Stimulated activated CD8-positive, alpha-beta memory T cell treated with anti-CD3 and anti-CD28 coated beads, Interleukin-12 subunit alpha, Interleukin-12 subunit beta, amount 100 ng/mL, for 1 hour (primary cell): Measurements from ENCODE around the gene PHYH.
"Not testable (repeated sequence)": the region's sequence is repeated elsewhere in the genome, so short reads cannot be mapped to it uniquely, and the experiment has no call there.

Experiments
- DNase-seq: peaks from one replicate; pipeline ENCODE4 v3.0.0-alpha.2; 2020; ENCODE audit warnings: low read depth

Gene PHYH

DNA sequence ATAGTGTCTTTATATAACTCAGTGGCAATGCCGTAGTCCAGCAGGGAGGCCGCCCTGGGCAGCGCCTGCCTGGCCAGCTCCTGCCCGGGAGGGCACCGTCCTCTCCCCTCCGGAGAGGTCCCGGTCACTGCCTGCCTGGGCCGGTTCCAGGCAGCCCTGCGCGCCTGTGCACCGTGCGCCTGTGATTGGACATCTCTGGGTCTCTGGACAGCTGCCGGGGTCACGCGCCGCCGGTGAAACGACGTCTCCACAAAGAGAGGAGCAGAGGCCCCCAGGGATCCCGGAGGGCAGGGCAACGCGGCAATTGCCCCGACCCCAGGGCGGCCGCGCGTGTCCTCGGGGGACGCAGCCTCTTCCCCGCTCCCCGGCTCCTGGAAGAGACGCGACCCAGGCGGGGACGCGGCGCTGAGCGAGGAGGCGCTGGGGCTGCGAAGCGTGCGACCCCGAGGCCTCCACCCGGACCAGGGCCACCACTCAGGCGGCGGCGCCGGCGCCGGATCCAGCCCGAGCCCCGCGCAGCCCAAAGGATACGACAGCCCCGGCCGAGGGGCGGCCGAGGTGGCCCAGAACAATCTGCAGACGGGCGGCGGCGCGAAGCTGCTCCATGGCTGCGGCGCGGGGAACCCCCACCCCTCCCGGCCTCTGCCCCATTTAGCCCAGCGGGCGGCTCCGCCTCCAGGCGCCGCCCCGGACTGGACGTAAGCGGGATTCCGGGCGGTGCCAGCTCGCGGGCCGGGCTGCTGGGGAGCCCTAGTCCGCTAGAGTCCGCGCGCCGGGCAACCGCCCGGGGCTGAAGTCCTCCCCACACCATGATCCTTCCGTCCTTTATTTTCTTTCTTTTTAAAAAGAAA lies at the start of gene PHYH:
PHYH (minus strand) TSS at position 628 of the 851 bp plus-strand sequence; CDS start at position 606, 22 bp downstream.
- DNase-seq: peak; percentile 60

DNA sequence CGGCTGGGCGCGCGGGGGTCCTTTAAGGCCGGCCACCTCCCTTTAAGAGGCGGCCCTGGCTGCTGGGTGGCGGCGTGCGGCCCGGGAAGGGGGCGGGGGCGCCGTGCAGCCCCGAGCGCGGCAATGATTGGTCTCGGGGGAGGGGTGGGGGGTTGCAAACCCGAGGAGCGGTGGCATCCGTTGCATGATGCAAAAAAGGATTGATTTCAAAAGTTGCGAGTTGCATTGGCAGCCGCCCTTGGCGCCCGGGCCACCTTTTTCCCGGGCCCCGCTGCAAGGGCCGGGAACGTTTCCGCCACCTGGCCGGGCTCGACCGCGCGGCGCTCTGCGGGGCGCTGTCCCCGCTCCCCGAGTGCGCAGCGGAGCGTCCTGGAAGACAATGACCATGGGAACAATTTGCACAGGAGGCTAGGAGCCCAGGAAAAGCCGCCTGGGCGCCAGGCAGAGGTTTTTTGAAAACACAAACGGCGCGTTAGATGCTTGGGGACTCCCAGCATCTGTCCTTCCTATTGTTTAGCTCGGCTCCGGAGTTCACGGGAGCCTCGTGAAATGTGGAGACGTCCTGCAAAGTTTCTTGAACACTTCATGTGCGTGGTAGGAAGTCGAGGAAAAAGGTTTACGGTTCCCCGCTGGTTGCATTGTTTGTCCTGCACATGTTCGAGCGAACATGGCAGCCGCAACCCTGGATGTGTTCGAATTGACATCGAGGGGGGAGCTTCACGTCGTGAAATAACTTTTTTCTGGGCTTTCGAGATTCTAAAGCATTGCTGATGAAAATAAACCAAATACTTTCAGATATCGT lies 48.6 kb upstream of the PHYH start, which contains the start of gene SEPHS1:
SEPHS1 (minus strand) TSS at position 78 of the 802 bp plus-strand sequence. CDS start 3,343 bp downstream, outside the sequence.
- DNase-seq: peak; percentile 53

GRCh38 chr10:13347500-13348156 lies 47.8 kb upstream of the PHYH start:
- DNase-seq: peak; percentile 59

- no peak for DNase-seq
Measured at GRCh38 chr10:13347043-13347499, 47.2 kb upstream of the PHYH start.

DNA sequence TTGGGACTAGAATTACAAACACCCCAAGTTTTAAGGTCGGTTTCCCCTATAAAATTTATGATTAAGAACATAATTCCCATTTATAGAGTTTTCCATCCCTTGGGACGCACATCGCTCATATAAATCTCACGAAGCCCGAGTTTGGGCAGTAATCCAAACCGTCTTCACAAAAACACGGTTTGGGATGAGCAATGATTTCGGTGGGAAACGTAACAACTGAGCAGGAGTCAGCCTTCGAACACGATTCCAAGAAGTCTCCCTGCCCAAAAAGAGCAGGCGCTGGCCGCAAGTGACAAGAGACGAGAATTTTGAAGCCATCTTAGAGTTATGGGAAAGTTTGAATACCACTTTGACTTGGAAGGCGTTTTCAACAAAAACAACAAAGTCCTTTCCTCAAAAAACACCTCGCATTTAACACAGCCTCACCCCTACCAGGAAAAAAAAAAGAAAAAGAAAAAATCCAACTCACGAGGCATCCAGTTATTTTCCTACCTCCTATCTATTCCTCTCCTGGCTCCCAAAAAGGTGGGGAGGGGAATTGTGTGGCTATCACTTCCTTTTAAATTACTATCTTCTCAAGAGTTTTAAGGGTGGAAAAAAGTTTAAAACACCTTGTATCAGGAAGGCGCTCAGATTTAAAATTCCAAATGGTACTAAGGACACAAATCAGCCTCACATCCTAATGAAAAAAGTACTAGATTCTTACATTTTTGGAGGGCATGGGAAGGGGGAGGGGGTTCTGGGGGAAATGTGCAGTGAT lies 46.6 kb upstream of the PHYH start:
- no peak for DNase-seq

- no peak for DNase-seq
Measured at GRCh38 chr10:13340626-13341376, 40.9 kb upstream of the PHYH start.

- no peak for DNase-seq
Measured at GRCh38 chr10:13340068-13340467, 40.2 kb upstream of the PHYH start.

- DNase-seq: no peak
Measured at GRCh38 chr10:13338390-13339110, 38.7 kb upstream of the PHYH start.

GRCh38 chr10:13337827-13338196 lies 37.9 kb upstream of the PHYH start:
- no peak for DNase-seq

DNA sequence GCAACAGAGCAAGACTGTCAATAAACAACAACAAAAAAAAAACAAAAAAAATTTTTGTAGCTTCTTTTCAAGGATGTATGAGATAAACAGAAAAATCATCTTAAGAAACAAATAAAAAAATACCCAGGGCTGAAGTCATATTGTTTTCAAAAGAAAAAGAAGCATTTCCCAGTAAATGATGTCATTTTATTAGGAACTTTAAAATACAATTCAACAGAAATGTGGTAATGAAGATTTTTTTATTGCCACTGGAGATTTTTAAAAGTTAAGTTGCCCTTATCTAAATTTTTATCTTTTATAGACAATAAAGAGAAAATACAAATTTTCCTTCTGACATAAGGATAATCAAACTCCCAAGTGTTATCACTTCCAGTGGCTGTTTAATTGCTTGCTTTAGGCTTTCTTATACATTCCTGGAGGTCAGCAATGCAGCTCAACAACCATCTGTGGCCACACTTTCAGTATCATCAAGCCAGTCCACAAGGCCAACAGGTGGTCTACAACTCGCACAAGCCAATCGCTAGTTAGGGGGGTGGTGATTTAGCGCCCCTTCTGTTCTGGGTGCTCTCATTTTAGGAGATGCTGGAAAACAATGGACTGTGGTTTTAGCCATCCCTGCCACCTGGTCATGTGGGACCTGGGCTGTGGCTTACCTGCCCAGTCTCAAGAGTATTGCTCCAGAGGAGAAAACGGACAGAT lies 37.4 kb upstream of the PHYH start:
- no peak for DNase-seq

DNA sequence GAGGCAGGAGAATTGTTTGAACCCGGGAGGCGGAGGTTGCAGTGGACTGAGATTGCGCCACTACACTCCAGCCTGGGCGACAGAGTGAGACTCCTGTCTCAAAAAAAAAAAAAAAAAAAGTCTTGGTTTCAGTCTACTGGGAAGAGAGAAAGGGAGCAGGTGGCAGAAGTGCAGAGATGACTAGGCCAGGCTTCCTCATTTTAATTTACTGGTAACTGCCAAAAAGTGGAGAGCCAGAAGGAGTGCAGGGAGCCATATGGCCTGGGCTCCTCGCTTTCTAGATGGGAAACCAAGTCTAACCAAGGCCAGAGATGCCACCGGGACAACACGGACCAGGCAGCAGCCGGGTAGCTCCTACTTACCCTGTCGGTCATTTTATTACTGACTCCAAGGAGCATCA lies 36.0 kb upstream of the PHYH start:
- DNase-seq: no peak

- no peak for DNase-seq
Measured at GRCh38 chr10:13334556-13334955, 34.7 kb upstream of the PHYH start.

- no peak for DNase-seq
Measured at GRCh38 chr10:13331646-13332045, 31.8 kb upstream of the PHYH start.

DNA sequence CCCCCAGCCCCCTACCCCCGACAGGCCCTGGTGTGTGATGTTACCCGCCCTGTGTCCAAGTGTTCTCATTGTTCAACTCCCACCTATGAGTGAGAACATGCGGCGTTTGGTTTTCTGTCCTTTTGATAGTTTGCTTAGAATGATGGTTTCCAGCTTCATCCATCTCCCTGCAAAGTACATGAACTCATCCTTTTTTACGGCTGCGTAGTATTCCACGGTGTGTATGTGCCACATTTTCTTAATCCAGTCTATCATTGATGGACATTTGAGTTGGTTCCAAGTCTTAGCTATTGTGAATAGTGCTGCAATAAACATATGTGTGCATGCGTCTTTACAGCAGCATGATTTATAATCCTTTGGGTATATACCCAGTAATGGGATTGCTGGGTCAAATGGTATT lies 31.1 kb upstream of the PHYH start:
- not testable (repeated sequence) for DNase-seq

- no peak for DNase-seq
Measured at GRCh38 chr10:13329565-13329964, 29.7 kb upstream of the PHYH start.

GRCh38 chr10:13328613-13329012 lies 28.7 kb upstream of the PHYH start:
- no peak for DNase-seq

DNA sequence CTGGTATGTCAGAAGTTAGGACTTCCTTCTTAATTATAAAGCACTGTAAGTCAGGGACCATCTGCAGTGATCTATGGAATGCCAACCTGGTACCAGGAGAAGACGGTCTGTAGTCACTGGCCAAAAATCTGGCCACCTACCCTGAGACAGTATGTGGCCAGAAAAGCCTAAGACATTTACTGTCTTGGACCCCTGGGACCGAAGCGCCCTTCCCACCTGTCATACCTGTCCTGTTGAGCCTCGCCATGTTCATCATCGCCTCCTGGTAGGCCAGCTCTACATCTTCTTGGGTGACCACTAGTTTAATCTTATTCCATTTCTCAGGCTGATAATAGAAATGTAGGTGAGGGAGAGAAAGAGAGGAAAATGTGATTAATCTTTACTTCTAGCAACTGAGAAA lies 28.3 kb upstream of the PHYH start:
- no peak for DNase-seq

- no peak for DNase-seq
Measured at GRCh38 chr10:13327534-13327933, 27.7 kb upstream of the PHYH start.

GRCh38 chr10:13322615-13323148 lies 22.8 kb upstream of the PHYH start:
- no peak for DNase-seq
